LNCaP clone FGC (cell line): ENCODE results near the gene PRPF39.
A peak's percentile ranks its signal among the peaks of the same experiment; 100 is the strongest.
"Not testable (repeated sequence)": the region's sequence is repeated elsewhere in the genome, so short reads cannot be mapped to it uniquely, and the experiment has no call there.

Source experiments
- DNase-seq: peaks from one replicate; pipeline ENCODE4 v3.0.0-alpha.2; 2011; ENCODE audit warnings: low read depth
- H3K4me3 ChIP-seq: 2 replicates; pipeline ENCODE4 v1.5.1; 2011; ENCODE audit warnings: mild to moderate bottlenecking, low read depth, low read length, control low read depth
- CTCF ChIP-seq: IDR thresholded peaks from 2 replicates; pipeline ENCODE4 v1.5.1; 2012; ENCODE audit warnings: mild to moderate bottlenecking; ENCODE audit not compliant: control insufficient read depth, insufficient read depth; ENCODE audit errors: extremely low read depth

The PRPF39 gene

GRCh38 chr14:45078323-45078722 lies 5.6 kb upstream of the PRPF39 start:
- H3K4me3 ChIP-seq, result no peak overlapping the region
- no peak for DNase-seq
- no peak for TF ChIP-seq CTCF

DNA sequence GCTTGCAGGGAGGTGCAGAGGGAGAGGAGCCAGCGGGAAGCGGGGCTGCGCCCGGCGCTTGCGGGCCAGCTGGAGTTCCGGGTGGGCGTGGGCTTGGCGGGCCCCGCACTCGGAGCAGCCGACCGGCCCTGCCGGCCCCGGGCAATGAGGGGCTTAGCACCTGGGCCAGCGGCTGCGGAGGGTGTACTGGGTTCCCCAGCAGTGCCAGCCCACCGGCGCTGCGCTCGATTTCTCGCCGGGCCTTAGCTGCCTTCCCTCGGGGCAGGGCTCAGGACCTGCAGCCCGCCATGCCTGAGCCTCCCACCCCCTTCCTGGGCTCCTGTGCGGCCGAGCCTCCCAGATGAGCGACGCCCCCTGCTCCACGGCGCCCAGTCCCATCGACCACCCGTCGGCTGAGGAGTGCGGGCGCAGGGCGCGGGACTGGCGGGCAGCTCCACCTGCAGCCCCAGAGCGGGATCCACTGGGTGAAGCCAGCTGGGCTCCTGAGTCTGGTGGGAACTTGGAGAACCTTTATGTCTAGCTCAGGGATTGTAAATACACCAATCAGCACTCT lies 3.4 kb upstream of the PRPF39 start:
- not testable (repeated sequence) for DNase-seq, H3K4me3 ChIP-seq

DNA sequence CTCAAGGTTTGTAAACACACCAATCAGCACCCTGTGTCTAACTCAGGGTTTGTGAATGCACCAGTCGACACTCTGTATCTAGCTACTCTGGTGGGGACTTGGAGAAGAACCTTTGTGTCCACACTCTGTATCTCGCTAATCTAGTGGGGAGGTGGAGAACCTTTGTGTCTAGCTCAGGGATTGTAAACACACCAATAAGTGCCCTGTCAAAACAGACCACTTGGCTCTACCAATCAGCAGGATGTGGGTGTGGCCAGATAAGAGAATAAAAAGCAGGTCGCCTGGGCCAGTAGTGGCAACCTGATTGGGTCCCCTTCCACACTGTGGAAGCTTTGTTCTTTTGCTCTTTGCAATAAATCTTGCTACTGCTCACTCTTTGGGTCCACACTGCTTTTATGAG lies 2.8 kb upstream of the PRPF39 start:
- not testable (repeated sequence) for DNase-seq, H3K4me3 ChIP-seq

- TF ChIP-seq CTCF, result no peak
- H3K4me3 ChIP-seq, result no peak overlapping the region
- no peak for DNase-seq
Observed at GRCh38 chr14:45082420-45082819, 1.5 kb upstream of the PRPF39 start.

DNA sequence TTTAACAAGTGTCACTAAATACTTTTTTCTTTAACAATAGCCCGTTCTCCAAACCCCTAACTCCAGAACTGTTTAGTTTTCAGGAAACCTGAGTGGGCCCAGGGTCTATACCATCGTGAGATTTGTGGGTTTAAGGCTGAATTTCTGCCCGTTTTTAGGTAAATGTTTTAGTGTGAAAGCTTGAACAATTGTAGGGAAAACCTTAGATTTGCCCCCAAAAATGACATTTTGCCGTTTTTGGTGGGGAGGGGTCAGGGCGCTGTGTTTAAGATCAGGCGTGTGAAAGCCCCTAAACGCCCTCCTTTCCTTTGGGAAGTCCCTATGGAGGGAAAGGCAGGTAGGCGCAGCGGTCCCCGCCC lies 320 bp upstream of the PRPF39 start:
- H3K4me3 ChIP-seq, result peak overlapping the region; percentile 90
- no peak for TF ChIP-seq CTCF
- DNase-seq, result no peak

DNA sequence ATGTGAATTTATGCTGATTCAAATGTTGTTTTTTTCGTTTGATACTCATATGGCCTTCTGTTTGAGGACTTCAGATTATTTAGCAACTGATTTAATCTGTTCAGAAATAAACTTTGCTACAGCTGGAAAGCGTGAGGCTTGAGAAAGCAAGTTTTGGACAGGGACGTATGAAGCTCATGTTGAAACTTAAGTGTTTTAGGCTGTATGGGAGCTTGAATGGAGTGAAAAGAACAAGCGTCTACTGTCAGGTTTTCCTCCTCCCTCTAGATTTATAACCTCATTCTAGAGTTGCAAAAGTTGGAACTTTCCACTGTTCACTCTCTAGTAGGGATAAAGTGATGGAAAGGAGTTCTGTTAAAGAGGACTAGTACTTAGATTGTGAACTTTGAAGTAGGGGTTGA lies 1.0 kb downstream of the PRPF39 start:
- DNase-seq, result no peak
- H3K4me3 ChIP-seq, result peak overlapping the region; percentile 90
- TF ChIP-seq CTCF, result no peak

DNA sequence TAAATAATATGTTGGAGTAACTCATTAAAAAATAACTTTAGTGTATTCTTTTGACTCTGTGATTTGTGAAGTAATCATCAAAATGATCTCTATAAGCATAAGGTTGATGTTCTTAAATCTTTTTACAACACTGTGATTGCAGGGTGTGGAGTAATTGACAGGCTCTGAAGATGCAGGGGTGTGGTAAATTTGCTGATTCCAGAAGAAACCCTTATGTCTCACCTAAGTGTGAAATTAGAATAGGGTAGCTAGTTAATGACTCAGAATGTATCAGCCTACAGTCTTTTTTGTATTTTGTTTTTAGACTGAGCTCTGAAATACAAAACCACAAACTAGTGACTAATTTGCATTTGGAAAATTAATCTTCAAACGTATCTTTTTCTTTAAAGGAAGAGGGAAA lies 5.9 kb downstream of the PRPF39 start:
- no peak for TF ChIP-seq CTCF
- no peak overlapping the region for H3K4me3 ChIP-seq
- no peak for DNase-seq

DNA sequence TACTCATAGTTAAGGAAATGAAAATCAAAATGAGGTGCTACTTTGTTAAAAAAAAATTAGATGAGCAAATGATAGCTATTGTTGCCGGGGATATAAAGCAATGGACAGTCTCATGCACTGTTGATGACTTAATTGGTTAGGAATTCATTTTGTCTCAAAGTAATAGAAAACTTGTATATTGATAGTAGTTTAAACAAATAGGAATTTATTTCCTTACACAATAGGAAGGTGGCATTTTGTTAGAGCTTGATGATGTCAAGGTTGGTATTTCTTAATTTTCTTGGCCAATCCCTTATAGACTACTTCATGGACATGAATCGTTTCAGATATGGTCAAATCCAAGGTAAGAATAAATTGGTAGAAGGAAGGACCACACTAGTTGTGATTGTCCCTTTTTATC lies 7.8 kb downstream of the PRPF39 start:
- no peak for DNase-seq
- H3K4me3 ChIP-seq, result no peak overlapping the region
- TF ChIP-seq CTCF, result no peak
